Measurements from ENCODE around the gene TMEM232. TPM values are rescaled to one million over a fixed set of nuclear protein-coding genes. Genes with fewer than 3 reads are reported as not detected.

The TMEM232 gene
- total and polyA plus RNA-seq, 4 donors, result 3.4 to 28.3 (median 9.3) TPM

DNA sequence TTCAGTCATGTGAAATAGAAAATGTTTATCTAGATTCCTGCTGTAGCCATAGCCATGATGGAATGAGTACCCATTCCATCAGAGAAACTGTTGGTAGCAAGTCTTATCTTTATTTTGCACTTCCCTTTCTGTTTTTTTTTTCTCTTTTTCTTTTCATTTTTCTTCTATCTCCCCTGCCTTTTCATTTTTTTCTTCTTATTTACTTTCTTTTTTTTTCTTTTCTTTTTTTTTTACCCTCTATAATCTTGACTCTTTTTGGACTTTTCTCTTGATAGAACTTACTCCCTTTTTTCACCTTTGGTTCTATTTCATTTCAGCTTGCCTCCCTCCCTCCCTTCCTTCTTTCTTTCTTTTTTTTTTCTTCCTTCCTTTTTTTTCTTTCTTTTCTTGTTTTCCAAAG is 27.7 kb upstream of the TMEM232 start:
- DNase-seq (no peak), ATAC-seq (ENCODE audit: insufficient read depth, low FRiP score) (no peak)
- no peak overlapping the region for H3K9ac ChIP-seq (ENCODE audit: insufficient read depth in 1 of 2, low read length in 2 of 2)
- no peak overlapping the region for H3K4me3 ChIP-seq
- no peak overlapping the region for H3K27ac ChIP-seq (ENCODE audit: low read depth in 1 of 2, low read length in 1 of 2)
- no peaks in the 10 kb centered on the region for H3K4me1 ChIP-seq (ENCODE audit: control insufficient read depth in 5 of 5, insufficient read depth in 5 of 5, low read length in 5 of 5)
- TF ChIP-seq, protein P1, sequence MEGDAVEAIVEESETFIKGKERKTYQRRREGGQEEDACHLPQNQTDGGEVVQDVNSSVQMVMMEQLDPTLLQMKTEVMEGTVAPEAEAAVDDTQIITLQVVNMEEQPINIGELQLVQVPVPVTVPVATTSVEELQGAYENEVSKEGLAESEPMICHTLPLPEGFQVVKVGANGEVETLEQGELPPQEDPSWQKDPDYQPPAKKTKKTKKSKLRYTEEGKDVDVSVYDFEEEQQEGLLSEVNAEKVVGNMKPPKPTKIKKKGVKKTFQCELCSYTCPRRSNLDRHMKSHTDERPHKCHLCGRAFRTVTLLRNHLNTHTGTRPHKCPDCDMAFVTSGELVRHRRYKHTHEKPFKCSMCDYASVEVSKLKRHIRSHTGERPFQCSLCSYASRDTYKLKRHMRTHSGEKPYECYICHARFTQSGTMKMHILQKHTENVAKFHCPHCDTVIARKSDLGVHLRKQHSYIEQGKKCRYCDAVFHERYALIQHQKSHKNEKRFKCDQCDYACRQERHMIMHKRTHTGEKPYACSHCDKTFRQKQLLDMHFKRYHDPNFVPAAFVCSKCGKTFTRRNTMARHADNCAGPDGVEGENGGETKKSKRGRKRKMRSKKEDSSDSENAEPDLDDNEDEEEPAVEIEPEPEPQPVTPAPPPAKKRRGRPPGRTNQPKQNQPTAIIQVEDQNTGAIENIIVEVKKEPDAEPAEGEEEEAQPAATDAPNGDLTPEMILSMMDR (IDR thresholded peaks at IDR 0.05; ENCODE audit: control extremely low read depth, extremely low read depth), result no peak
- H3K36me3 ChIP-seq (ENCODE audit: control insufficient read depth in 4 of 4, insufficient read depth in 4 of 4, low read length in 4 of 4), result peaks cover 0 to 7% (median 2%) of the 10 kb centered on the region in 4 donors
- H3K27me3 ChIP-seq (ENCODE audit: control insufficient read depth in 3 of 3, insufficient read depth in 3 of 3, low read length in 2 of 3), result no peaks in the 10 kb centered on the region
- no peaks in the 10 kb centered on the region for H3K9me3 ChIP-seq (ENCODE audit: control insufficient read depth in 4 of 4, insufficient read depth in 3 of 4, low read length in 3 of 4)

DNA sequence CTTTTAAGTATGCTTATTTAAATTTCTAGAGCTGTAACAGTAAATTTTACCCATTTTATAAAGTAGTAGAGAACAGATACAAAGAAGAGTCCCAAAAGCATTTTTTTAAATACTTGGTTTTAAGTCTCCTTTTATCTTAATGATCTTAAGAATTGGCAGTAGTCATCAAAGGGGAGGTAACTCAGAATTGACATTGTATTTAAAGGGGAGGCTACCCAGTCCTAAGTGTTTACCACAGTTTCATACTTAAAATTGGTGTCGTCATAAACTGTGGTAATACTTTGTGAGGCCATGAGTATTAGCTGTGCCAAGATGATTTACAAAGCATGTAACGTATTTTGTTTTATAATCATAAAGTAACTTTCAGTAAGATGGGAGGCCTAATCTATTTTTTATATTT is 27.1 kb upstream of the TMEM232 start:
- no peak for ATAC-seq (ENCODE audit: insufficient read depth, low FRiP score)
- DNase-seq, result no peak
- 72 to 73% methylated on average over 2 of the region's 2 CpGs for WGBS, 2 donors
- TF ChIP-seq, protein P1 (IDR thresholded peaks at IDR 0.05; ENCODE audit: control extremely low read depth, extremely low read depth), result no peak
- H3K4me3 ChIP-seq, result no peak overlapping the region
- peaks cover 0 to 7% (median 1%) of the 10 kb centered on the region in 4 donors for H3K36me3 ChIP-seq (ENCODE audit: control insufficient read depth in 4 of 4, insufficient read depth in 4 of 4, low read length in 4 of 4)
- no peaks in the 10 kb centered on the region for H3K27me3 ChIP-seq (ENCODE audit: control insufficient read depth in 3 of 3, insufficient read depth in 3 of 3, low read length in 2 of 3)
- H3K9ac ChIP-seq (ENCODE audit: insufficient read depth in 1 of 2, low read length in 2 of 2), result no peak overlapping the region
- no peak overlapping the region for H3K27ac ChIP-seq (ENCODE audit: low read depth in 1 of 2, low read length in 1 of 2)
- no peaks in the 10 kb centered on the region for H3K9me3 ChIP-seq (ENCODE audit: control insufficient read depth in 4 of 4, insufficient read depth in 3 of 4, low read length in 3 of 4)
- no peaks in the 10 kb centered on the region for H3K4me1 ChIP-seq (ENCODE audit: control insufficient read depth in 5 of 5, insufficient read depth in 5 of 5, low read length in 5 of 5)

DNA sequence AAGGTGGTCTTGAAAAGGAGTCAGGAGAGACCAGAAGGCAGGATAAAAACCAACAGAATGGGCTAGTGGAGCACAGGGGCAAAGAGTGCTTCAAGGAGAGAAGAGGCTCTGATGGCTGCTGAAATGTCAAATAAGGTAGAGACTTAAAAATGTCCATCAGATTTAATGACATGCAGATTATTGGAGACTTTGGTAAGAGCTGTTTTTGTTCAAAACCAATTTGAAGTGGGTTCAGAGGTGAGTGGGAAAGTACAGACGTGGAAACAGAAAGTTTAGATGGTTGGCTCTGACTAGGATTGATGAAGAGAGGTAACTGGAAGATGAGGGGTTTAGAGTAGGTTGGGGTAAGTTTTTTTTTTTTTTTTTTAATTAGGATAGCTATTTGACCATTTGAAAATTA is 26.5 kb upstream of the TMEM232 start:
- Histone ChIP-seq H3K9ac (ENCODE audit: insufficient read depth in 1 of 2, low read length in 2 of 2) (no peak overlapping the region), H3K4me3 (no peak overlapping the region), H3K36me3 (ENCODE audit: control insufficient read depth in 4 of 4, insufficient read depth in 4 of 4, low read length in 4 of 4) (peaks cover 0 to 7% (median 2%) of the 10 kb centered on the region in 4 donors), H3K9me3 (ENCODE audit: control insufficient read depth in 4 of 4, insufficient read depth in 3 of 4, low read length in 3 of 4) (no peaks in the 10 kb centered on the region), H3K4me1 (ENCODE audit: control insufficient read depth in 5 of 5, insufficient read depth in 5 of 5, low read length in 5 of 5) (no peaks in the 10 kb centered on the region), H3K27ac (ENCODE audit: low read depth in 1 of 2, low read length in 1 of 2) (no peak overlapping the region), H3K27me3 (ENCODE audit: control insufficient read depth in 3 of 3, insufficient read depth in 3 of 3, low read length in 2 of 3) (no peaks in the 10 kb centered on the region)
- DNase-seq (no peak), ATAC-seq (ENCODE audit: insufficient read depth, low FRiP score) (no peak)
- WGBS, 2 donors, result 81 to 92% methylated on average over 1 of the region's 1 CpG
- TF ChIP-seq, protein P1 (IDR thresholded peaks at IDR 0.05; ENCODE audit: control extremely low read depth, extremely low read depth), result no peak
